Neuron (in vitro differentiated cells): ENCODE measurements around the gene AKAP7.

Experiments used
- H2AFZ ChIP-seq: one replicate; pipeline ENCODE4 v1.6.1; 2013; ENCODE audit warnings: low read depth, mild to moderate bottlenecking, inconsistent platforms, low read length, moderate library complexity
- H3K27me3 ChIP-seq: one replicate; pipeline ENCODE4 v1.6.1; 2013; ENCODE audit warnings: low read length; ENCODE audit not compliant: insufficient read depth
- H3K36me3 ChIP-seq: one replicate; pipeline ENCODE4 v1.6.1; 2013; ENCODE audit warnings: low read length; ENCODE audit not compliant: insufficient read depth
- H3K4me1 ChIP-seq: one replicate; pipeline ENCODE4 v1.6.1; 2013; ENCODE audit warnings: low read length; ENCODE audit not compliant: insufficient read depth
- H3K4me3 ChIP-seq: 2 replicates; pipeline ENCODE4 v1.5.1; 2013; ENCODE audit warnings: mild to moderate bottlenecking, low read length, moderate library complexity
- H3K9me3 ChIP-seq: one replicate; pipeline ENCODE4 v1.6.1; 2013; ENCODE audit warnings: low read length

AKAP7 gene

DNA sequence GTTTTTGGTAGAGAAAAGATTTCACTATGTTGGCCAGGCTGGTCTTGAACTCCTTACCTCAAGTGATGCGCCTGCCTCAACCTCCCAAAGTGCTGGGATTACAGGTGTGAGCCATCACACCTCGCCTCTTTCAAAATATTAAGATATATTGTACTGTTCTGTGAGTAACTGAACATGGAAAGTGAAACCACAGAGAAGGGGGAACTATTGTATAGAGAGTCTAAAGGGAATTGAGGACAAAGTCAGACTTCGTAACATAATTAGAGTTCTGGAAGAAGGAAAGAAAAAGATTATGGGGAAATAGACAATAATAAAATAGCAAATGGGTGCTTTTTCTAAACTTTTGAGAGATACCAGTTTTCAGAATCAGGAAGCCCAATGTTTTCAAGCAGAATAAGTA lies 17.4 kb upstream of the AKAP7 start:
- no peak overlapping the region for H2AFZ ChIP-seq
- no peaks in the 10 kb centered on the region for H3K4me1 ChIP-seq
- no peaks in the 10 kb centered on the region for H3K27me3 ChIP-seq
- no peak overlapping the region for H3K4me3 ChIP-seq
- H3K36me3 ChIP-seq, result no peaks in the 10 kb centered on the region
- no peaks in the 10 kb centered on the region for H3K9me3 ChIP-seq

DNA sequence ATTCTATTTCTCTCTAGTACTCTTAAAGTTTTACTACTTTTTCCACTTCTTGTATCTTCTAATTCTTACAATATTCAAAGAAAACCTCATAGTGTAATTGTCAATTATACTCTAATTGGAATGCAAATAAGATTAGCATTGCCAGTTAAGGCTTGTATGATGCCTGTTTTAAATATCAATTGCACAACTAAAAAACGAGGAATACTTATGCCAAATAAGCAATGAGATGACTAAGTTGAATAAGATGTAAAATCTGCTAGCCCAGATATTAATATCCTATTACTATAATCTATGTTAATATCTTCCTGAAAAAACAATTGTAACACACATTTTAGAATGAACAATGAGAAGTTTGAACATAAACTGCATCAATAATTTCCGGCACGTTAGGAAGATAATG lies 13.3 kb upstream of the AKAP7 start:
- Histone ChIP-seq H3K36me3 (no peaks in the 10 kb centered on the region), H3K27me3 (no peaks in the 10 kb centered on the region), H2AFZ (no peak overlapping the region)

DNA sequence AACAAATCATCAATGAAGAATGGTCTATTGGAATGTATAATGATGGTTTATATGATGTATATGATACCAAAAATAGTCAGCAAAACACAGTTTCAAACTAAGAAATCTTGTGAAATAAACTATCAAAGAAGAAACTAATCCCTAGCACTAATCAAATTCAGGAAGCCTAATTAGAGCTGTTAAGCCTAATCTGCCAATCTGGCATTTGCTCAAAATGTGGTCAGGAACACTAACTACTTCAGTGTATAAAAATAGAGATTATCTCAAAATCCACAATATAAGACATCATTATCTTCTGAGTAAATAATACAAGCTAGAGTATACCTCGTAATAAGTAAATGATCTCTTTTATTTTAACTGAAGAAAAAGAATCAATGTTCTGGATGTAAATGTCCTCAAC lies 12.8 kb upstream of the AKAP7 start:
- Histone ChIP-seq H3K4me1 (no peaks in the 10 kb centered on the region), H2AFZ (no peak overlapping the region), H3K36me3 (no peaks in the 10 kb centered on the region), H3K27me3 (no peaks in the 10 kb centered on the region), H3K9me3 (no peaks in the 10 kb centered on the region), H3K4me3 (no peak overlapping the region)

More for the DNA sequence above, 13.3 kb upstream of the AKAP7 start:
- Histone ChIP-seq H3K4me3 (no peak overlapping the region), H3K9me3 (no peaks in the 10 kb centered on the region), H3K4me1 (no peaks in the 10 kb centered on the region)

DNA sequence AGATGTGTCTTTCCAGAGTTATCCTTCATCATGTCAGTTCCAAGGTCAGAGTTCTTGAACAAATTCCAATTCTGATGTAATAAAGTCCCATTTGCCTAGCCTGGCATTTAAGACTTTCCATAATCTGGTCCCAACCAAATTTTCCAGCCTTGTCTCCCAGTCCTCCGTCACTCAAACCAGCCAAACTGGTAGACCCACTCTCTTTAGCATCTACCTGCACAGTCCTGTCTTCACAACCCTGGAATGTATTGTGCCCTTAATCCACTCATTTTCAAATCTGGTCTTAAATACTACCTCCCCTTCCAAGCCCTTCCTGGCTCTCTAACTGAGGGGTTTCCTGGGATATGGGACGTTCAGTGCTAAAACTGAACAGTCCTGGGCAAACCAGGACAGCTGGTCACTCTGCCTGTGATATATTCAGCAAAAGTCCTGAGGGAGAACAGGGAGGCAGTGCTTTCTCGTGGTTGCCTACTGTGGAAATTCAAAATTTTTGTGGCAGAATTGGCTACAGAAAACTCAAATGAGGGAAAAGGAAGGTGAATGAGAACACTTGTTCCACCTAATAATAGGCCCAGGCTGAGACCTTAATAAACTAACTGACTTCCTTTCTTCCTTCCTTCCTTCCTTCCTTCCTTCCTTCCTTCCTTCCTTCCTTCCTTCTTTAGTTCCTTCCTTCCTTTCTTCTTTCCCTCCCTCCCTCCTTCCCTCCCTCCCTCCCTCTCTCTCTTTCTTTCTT lies 10.8 kb upstream of the AKAP7 start:
- no peaks in the 10 kb centered on the region for H3K27me3 ChIP-seq
- no peak overlapping the region for H2AFZ ChIP-seq
- H3K36me3 ChIP-seq, result no peaks in the 10 kb centered on the region
- H3K4me1 ChIP-seq, result peaks cover 2% of the 10 kb centered on the region
- H3K4me3 ChIP-seq, result no peak overlapping the region
- H3K9me3 ChIP-seq, result no peaks in the 10 kb centered on the region

DNA sequence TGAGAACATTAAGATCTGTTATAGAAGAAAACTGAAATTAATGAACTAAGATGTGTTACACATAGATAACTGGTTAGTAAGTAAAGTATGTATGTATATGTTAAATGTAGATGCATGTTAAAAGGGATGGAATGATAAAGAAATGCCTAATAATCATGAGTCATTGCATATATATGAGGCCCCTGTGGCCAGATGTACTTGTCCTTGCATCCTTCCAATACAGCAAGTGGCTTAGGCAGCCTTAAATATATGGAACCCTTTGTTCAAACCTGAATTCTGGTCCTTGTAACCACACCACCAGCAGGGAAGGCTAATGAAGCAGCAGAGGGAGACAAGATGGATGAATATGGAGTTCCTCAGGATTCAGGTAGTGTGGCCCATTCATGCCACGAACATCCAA lies 9.8 kb upstream of the AKAP7 start:
- Histone ChIP-seq H3K4me3 (no peak overlapping the region), H3K4me1 (peaks cover 11% of the 10 kb centered on the region), H2AFZ (no peak overlapping the region)

DNA sequence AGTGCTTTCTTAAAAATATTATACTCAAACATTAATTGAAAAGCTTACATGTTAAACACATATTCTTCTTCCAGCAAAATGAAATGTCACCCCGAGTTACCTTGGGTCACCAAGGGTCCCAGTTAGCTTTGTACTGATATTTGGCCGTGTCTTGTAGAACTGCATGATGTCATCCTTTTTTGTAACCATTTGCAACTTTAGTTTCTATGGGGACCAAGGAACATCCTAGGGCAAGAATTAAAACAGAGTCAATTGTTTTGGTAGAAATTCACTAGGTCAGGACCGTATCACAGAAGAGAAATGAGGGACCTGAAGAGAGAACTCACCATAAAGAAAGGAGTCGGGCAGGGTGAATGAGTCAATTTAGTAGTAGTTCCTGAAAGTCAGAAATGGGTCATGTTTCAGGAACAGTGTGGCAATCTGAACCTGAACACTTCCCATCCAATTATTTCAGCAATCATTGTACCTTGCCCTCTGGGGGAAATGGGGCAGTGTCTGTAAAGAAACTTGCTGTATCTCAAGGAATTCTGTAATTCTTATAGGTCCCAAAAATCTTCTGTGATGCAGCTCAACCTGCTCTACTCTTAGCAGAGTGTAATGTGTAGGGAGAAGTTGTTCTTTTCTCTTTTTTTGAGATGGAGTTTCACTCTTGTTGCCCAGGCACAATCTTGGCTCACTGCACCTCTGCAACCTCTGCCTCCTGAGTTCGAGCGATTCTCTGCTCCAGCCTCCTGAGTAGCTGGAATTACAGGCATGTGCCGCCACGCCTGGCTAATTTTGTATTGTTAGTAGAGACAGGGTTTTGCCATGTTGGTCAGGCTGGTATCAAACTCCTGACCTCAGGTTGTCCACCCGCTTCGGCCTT lies 5.3 kb upstream of the AKAP7 start:
- Histone ChIP-seq H3K4me3 (no peak overlapping the region), H2AFZ (no peak overlapping the region), H3K36me3 (no peaks in the 10 kb centered on the region), H3K27me3 (no peaks in the 10 kb centered on the region), H3K9me3 (no peaks in the 10 kb centered on the region), H3K4me1 (peaks cover 18% of the 10 kb centered on the region)

More for the DNA sequence above, 9.8 kb upstream of the AKAP7 start:
- H3K9me3 ChIP-seq, result no peaks in the 10 kb centered on the region
- H3K36me3 ChIP-seq, result no peaks in the 10 kb centered on the region
- no peaks in the 10 kb centered on the region for H3K27me3 ChIP-seq

DNA sequence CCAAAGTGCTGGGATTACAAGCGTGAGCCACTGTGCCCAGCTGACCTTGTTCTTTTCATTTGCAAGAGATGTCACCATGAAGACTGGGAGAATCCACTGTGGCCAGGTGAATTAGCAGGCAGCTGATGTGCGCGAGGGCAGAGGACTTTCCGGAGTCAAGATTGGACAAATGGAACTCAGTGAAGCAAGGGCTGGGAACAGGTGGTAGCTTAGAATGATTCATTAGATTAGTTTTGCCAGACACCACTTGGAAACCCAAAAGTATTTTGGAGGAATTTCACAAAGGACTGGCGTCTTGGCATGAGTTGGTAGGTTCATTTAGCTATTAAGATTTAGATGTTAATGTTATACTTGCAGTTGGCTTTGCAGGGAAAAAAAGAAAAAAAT lies 4.7 kb upstream of the AKAP7 start:
- Histone ChIP-seq H3K9me3 (no peaks in the 10 kb centered on the region), H3K4me3 (no peak overlapping the region), H3K27me3 (no peaks in the 10 kb centered on the region), H3K36me3 (no peaks in the 10 kb centered on the region), H3K4me1 (peaks cover 18% of the 10 kb centered on the region), H2AFZ (no peak overlapping the region)

DNA sequence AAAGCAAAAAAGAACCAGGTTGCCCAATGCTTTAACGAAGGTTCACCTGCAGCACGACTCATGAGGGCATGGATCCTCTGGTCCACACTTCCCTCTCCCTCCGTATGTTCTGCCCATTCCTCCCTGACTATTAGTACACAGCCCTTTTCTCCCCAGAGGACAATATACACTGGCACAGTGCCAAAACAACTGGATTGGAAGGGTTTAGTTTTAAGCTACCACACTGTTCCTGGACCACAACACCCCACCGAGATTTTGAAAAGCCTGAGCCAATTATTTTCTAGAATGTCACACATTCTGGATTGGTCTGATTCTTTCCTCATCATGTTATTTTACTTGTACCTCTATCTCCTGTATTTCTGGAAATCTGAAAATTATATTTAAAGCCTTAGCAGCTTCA lies 2.9 kb upstream of the AKAP7 start:
- H3K4me3 ChIP-seq, result no peak overlapping the region
- H3K36me3 ChIP-seq, result no peaks in the 10 kb centered on the region
- peaks cover 18% of the 10 kb centered on the region for H3K4me1 ChIP-seq
- no peaks in the 10 kb centered on the region for H3K27me3 ChIP-seq
- H2AFZ ChIP-seq, result no peak overlapping the region
- no peaks in the 10 kb centered on the region for H3K9me3 ChIP-seq

DNA sequence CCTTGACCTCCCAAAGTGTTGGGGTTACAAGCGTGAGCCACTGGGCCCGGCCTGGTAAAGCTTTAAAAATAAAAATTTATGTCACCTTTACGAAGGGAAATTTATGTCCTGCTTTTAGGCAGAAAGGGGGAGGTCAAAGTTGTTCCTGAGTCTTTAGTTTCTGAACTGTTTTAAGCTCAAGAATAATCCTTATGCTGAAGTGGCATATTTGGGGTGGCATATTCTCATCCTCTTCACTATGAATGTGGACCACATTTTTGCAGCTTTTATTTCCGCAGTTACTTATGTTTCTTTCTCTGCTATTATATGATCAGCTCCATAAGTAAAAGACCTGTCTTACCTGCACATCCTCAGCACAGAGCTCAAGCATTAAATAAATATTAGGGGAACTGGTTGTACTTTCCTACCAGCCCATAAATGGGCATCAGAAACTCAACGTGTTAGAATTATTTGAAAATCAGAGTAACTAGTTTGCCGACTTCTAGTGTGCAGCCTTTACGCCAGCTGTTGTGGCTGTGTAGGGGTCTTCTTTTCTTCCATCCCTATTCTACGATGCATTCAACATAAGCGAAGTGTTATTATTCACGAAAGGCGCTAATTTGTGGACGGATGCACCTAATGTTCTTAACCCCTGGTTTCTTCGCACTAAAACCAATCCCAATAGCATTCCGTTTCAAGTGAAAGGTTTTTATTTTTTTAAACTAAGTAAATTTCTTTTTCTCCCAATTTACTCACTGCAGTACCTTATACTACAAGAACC lies 867 bp upstream of the AKAP7 start:
- H3K4me1 ChIP-seq, result peaks cover 17% of the 10 kb centered on the region
- H3K4me3 ChIP-seq, result peak overlapping the region; percentile 51
- no peaks in the 10 kb centered on the region for H3K36me3 ChIP-seq
- H3K9me3 ChIP-seq, result no peaks in the 10 kb centered on the region
- H2AFZ ChIP-seq, result peak overlapping the region; percentile 96
- no peaks in the 10 kb centered on the region for H3K27me3 ChIP-seq

DNA sequence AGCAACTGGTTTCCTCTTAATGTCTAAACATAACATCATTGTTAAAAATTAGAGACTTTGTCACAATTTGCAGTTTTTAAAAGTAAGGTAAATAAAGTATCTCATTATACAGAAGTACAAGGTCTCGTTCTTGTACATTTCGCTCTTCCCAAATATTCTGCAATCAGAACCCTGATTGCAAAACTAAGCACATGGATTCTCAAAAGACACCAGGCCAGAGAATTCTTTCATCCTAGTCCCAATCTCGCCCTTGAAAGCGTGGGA lies 355 bp upstream of the AKAP7 start:
- Histone ChIP-seq H3K9me3 (no peaks in the 10 kb centered on the region), H3K4me3 (peak overlapping the region; percentile 51), H3K27me3 (no peaks in the 10 kb centered on the region), H3K36me3 (no peaks in the 10 kb centered on the region), H2AFZ (peak overlapping the region; percentile 96), H3K4me1 (peaks cover 12% of the 10 kb centered on the region)

DNA sequence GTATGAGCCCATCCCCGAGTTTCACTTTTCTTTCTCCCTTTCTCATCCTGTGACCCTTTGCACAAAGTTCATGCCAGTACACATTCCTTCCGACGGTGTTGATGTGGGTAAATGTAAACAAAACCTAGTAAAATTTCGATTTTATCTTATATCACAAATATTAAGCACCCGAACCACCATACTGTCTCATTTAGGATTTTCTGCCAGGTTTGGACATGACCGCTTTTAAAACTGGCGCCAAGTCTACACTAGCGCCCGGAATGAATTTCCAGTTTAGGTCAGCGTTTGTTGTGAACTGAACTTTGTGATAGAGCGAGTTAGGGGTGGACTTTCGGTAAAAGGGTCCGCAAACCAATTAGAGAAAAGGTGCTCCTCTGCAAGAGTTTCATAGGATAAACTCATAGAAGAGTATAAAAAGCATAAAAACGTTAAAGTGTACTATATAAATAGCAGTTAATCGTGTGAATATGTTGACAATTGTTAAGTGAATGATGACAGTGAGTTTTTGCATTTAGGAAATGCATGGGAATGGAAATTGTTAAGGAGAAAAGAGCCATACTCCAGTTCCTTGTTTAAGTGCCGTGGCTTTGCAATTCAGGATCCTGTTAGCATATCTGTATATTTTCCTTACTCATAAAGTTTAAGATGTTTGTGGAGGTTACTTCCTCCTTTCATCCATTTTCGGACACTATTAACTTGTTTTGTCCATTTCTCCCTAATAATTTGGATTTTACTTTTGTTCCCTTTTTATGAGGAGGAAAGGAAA lies 937 bp downstream of the AKAP7 start:
- peaks cover 6% of the 10 kb centered on the region for H3K4me1 ChIP-seq
- H3K36me3 ChIP-seq, result no peaks in the 10 kb centered on the region
- peak overlapping the region; percentile 51 for H3K4me3 ChIP-seq

DNA sequence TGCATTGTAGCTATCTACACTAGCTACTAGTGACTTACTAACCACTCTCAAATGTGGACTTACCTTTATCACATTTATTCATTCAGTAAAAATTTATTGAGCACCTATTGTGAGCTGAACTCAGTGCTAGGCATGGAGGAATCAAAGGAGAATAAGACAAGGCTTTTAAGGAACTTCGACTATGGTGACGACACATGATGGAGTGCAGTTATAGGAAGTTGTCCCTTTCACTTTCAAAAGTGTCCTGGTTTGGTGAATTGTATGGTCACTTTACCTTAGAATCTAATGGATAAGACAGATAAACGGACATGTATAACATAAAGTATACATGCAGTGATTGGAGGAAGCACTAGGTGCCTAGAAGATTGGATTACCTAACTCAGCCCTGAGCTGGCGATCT lies 4.3 kb downstream of the AKAP7 start:
- Histone ChIP-seq H3K4me3 (no peak overlapping the region), H3K4me1 (peaks cover 3% of the 10 kb centered on the region), H2AFZ (no peak overlapping the region), H3K9me3 (peaks cover 4% of the 10 kb centered on the region), H3K27me3 (no peaks in the 10 kb centered on the region), H3K36me3 (no peaks in the 10 kb centered on the region)

More for the DNA sequence above, 937 bp downstream of the AKAP7 start:
- Histone ChIP-seq H3K9me3 (no peaks in the 10 kb centered on the region), H3K27me3 (no peaks in the 10 kb centered on the region), H2AFZ (peak overlapping the region; percentile 93)
